Parathyroid adenoma (tissue), 2 donors: Measurements from ENCODE around the gene TLR7.

Source experiments
- H2AFZ ChIP-seq: fragments of 300-600 bp; sonication (generic); one replicate; pipeline ENCODE4 v1.7.0; 2017; ENCODE audit warnings: antibody characterized with exemption, mild to moderate bottlenecking
- H3K27ac ChIP-seq: fragments of 300-600 bp; sonication (generic); one replicate; pipeline ENCODE4 v1.7.0; 2017
- H3K27me3 ChIP-seq: fragments of 300-600 bp; sonication (generic); one replicate; pipeline ENCODE4 v1.7.0; 2017; ENCODE audit warnings: low read length; ENCODE audit not compliant: control insufficient read depth, insufficient read depth
- H3K36me3 ChIP-seq: fragments of 300-600 bp; sonication (generic); one replicate; pipeline ENCODE4 v1.7.0; 2017; ENCODE audit warnings: low read length; ENCODE audit not compliant: control insufficient read depth, insufficient read depth
- H3K4me1 ChIP-seq: fragments of 300-600 bp; sonication (generic); one replicate; pipeline ENCODE4 v1.7.0; 2017; ENCODE audit warnings: control low read depth
- H3K4me2 ChIP-seq: fragments of 300-600 bp; sonication (generic); one replicate; pipeline ENCODE4 v1.7.0; 2017; ENCODE audit warnings: low read length
- H3K4me3 ChIP-seq: fragments of 300-600 bp; sonication (generic); one replicate; pipeline ENCODE4 v1.7.0; 2017; ENCODE audit warnings: low read depth, low read length
- H3K79me2 ChIP-seq: fragments of 300-600 bp; sonication (generic); one replicate; pipeline ENCODE4 v1.7.0; 2017; ENCODE audit warnings: control low read depth
- H3K9ac ChIP-seq: fragments of 300-600 bp; sonication (generic); one replicate; pipeline ENCODE4 v1.7.0; 2017; ENCODE audit warnings: mild to moderate bottlenecking
- H3K9me3 ChIP-seq: fragments of 300-600 bp; sonication (generic); one replicate; pipeline ENCODE4 v1.7.0; 2017; ENCODE audit warnings: low read length; ENCODE audit not compliant: control insufficient read depth
- TF ChIP-seq, protein P1 (sequence below): fragments of 300-600 bp; sonication (generic); IDR thresholded peaks from one replicate; pipeline ENCODE4 v1.7.0; 2017; ENCODE audit warnings: antibody characterized with exemption, mild to moderate bottlenecking
- donor health status: primary hyperparathyroidism.

TLR7 gene

DNA sequence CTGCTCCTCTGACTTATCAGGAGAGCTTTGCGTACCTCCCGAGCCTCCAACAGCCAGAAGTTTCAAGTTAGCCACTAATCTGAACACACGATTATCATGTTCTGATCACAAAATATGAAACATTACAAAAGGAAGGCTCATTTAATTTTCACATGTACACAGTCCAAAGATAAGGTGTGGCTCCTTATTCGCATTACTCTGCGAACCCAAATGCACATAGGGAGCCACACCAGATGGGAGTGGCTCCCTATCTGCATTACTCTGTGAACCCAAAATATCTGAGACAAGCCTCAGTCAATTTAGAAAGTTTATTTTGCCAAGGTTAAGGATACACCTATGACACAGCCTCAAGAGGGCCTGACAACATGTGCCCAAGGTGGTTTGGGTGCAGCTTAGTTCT lies 68.0 kb downstream of the TLR7 start:
- no peaks in the 10 kb centered on the region for H3K79me2 ChIP-seq
- no peaks in the 10 kb centered on the region for H3K9me3 ChIP-seq
- H3K36me3 ChIP-seq, result no peaks in the 10 kb centered on the region
- no peaks in the 10 kb centered on the region for H3K4me1 ChIP-seq
- H3K27me3 ChIP-seq, result no peaks in the 10 kb centered on the region
- no peak overlapping the region for H2AFZ ChIP-seq
- TF ChIP-seq, protein P1, sequence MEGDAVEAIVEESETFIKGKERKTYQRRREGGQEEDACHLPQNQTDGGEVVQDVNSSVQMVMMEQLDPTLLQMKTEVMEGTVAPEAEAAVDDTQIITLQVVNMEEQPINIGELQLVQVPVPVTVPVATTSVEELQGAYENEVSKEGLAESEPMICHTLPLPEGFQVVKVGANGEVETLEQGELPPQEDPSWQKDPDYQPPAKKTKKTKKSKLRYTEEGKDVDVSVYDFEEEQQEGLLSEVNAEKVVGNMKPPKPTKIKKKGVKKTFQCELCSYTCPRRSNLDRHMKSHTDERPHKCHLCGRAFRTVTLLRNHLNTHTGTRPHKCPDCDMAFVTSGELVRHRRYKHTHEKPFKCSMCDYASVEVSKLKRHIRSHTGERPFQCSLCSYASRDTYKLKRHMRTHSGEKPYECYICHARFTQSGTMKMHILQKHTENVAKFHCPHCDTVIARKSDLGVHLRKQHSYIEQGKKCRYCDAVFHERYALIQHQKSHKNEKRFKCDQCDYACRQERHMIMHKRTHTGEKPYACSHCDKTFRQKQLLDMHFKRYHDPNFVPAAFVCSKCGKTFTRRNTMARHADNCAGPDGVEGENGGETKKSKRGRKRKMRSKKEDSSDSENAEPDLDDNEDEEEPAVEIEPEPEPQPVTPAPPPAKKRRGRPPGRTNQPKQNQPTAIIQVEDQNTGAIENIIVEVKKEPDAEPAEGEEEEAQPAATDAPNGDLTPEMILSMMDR, result no peak
- H3K4me2 ChIP-seq, result no peak overlapping the region
- H3K9ac ChIP-seq, result no peak overlapping the region
- H3K4me3 ChIP-seq, result no peak overlapping the region
- H3K27ac ChIP-seq, result no peak overlapping the region

GRCh38 chrX:12936947-12937346 lies 70.1 kb downstream of the TLR7 start:
- Histone ChIP-seq H3K9me3 (no peaks in the 10 kb centered on the region), H3K79me2 (no peaks in the 10 kb centered on the region), H3K4me3 (no peak overlapping the region), H3K27ac (no peak overlapping the region), H3K27me3 (no peaks in the 10 kb centered on the region), H2AFZ (no peak overlapping the region), H3K4me1 (no peaks in the 10 kb centered on the region), H3K9ac (no peak overlapping the region), H3K4me2 (no peak overlapping the region), H3K36me3 (no peaks in the 10 kb centered on the region)
- TF ChIP-seq, protein P1, result no peak
